Retina (tissue), 1 donor: ENCODE results near the gene MARCHF11.

Experiments used
- DNase-seq: peaks from one replicate; pipeline ENCODE4 v3.0.0-alpha.2; 2016

The MARCHF11 gene

DNA sequence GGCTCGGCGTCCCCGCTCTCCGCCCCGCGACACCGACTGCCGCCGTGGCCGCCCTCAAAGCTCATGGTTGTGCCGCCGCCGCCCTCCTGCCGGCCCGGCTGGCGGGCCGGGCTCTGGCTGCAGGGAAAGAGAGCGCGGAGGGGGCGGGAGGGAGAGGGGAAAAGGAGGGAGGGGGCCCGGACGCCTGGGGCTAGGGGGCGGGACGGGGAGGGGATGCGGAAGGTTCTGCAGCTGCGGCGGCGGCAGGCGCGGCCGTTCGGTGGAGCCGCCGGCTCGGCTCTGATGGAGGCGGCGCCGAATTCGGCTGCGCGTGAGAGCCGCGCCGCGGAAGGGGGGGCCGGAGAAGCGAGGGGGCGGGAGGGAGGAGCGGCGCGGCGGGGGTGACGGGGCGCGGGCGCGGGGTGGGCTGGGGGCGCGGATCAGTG lies at the start of gene MARCHF11:
Gene MARCHF11, minus strand, starts transcription at position 281 of the 425 bp plus-strand sequence. Its CDS starts 216 bp downstream, at position 65.
- no peak for DNase-seq

DNA sequence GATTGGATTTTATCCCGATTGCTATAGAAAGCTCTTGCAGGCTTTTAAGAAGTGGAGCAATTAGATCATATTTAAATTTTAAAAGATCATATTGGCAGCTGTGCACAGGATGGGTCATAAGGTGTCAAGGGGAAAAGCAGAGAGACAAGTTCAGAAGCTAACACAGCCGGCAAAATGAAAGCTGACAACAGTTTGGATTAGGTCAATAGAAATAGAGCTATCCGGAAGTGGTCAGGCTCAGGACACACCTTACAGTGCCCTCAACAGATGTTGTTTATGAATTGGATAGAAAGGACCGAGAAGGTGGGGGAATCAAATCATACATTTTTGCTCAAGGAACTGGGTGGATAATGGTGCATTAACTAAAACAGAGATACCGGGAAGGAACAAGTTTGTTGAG lies 46.3 kb upstream of the MARCHF11 start:
- no peak for DNase-seq

- no peak for DNase-seq
These were observed 12.7 kb upstream of the MARCHF11 start for GRCh38 chr5:16192311-16192710.

DNA sequence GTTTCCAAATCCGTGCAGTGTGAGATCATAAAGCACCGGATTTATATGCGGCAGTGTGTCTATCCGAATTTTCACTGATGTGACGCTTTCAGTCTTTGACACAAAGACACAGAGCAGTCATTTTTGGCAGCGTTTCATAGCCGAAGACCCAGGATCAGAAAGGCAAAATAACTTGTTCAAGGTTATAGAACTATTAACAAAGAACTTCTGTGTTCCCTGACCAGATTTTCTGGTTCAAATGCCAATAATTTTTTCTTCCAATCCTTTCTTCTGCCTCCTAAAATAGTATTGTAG lies 1.1 kb upstream of the MARCHF11 start:
- DNase-seq: no peak

GRCh38 chr5:16179936-16180788 lies 571 bp upstream of the MARCHF11 start:
- peak; percentile 72 for DNase-seq

GRCh38 chr5:16178745-16179372 lies 732 bp downstream of the MARCHF11 start:
- peak; percentile 94 for DNase-seq

DNA sequence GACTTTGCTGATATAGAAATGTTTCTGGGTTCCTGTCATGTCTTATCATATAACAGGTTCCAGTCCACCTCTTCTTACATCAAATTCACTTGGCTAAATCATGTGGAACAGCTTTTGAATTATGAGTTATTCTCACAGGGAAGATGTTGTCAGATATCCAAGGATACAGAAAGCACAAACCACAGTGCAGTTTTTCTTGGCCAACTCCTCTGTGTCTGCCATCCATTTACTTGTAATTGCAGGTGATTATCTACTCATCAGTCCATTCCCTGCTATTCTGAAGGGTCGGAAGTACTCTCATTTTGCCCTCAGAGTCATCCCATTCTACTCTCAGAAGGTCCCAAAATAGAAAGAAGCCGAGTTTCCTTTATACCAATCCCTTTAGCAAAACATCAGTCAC lies 10.0 kb downstream of the MARCHF11 start:
- DNase-seq: no peak

DNA sequence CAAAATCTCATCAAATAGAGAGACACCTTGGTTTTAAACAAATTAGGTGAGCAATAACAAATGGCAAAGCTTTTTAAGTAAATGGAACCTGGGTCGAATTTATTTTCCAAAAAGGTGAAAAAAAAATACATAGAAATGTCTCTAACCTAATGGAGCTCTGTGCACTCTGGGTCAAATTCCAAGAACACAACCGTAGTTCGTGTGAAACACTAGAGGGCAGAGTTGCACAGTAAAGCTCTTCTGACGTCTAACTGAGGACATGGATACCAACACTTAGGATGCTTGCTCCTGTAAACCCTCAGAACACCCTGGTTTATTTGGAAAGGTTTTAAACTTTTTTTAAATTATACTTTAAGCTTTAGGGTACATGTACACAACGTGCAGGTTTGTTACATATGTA lies 18.9 kb downstream of the MARCHF11 start:
- peak; percentile 44 for DNase-seq

- no peak for DNase-seq
These were observed 20.0 kb downstream of the MARCHF11 start for GRCh38 chr5:16159636-16160035.

- no peak for DNase-seq
These were observed 23.4 kb downstream of the MARCHF11 start for GRCh38 chr5:16156152-16156551.

DNA sequence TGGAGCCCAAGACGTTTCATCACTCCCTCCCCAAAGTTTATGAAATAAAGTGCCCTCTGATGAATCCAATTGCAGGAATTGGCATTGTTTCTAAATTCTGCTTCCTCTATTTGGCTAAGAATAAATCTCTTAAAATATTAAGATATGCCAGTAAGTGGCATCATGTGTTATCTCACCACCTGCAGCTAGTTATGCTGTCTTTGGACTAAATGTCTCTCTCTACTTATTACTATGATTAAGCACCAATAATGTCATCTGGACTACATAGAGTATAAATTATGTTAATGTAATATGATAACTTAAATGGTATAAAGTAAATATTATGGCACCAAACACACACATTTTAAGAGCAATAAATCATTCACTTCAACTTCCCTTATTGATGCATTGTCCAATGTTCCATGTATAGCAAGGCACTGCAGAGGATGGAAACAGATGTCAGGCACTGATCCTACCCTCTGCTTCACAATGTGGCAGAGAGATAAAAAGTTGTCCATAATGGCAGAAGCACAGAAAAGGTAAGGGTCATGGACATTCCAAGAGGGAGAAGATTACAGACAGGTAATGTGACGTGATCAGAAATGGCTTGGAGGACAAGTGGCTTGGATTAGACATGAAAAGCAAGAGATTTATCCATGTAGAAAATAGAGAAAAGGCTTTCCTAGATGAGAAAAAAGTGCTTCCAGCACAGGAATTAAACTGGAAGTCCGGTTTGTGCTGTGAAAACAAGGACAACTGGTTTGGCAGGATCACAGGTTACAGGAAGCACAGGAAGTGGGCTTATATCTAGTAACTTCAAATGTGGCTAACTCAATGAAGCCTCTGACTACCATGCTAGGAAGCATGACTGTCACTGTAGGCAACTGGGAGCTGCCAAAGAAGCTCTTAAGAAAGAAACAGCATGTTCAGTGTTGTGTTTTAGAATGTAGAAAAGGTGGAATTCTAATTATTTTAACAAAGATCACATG lies 26.7 kb downstream of the MARCHF11 start:
- no peak for DNase-seq

GRCh38 chr5:16149621-16150020 lies 30.0 kb downstream of the MARCHF11 start:
- no peak for DNase-seq

- DNase-seq: no peak
These were observed 32.3 kb downstream of the MARCHF11 start for GRCh38 chr5:16147179-16147900.

- no peak for DNase-seq
These were observed 35.2 kb downstream of the MARCHF11 start for GRCh38 chr5:16144416-16144815.

DNA sequence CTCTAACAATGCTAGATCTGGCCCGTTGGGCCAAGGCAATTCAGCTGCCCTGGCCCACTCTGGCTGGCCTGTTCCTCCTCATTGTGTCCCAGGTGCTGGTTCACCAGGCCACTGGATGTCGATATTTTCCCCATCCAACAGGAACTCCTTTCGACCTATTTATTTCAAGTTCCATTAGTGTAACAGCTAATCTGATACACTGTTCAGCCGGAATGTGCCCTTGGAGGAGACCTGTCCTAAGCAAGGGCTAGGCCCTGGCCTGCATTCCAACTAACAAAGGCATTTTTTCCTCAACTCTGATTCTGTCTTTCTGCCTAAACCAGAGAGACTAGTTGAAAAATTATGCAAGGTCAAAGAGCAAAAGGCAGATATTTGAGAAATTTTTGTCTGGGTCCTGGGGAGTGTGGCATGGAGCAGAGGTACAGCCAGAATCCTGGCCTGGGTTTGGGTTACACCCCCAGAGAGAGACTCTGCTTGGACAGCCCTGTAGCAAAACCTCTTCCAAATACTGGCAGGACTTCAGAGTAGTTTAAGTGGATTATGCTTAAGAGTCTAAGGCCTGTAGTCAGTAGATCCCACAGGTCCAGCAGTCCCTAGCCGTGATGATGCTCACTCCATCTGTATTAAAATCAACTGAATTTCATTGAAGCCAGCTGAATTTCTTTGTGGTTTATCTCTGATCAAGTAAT lies 36.1 kb downstream of the MARCHF11 start:
- DNase-seq: peak; percentile 70

- no peak for DNase-seq
These were observed 38.6 kb downstream of the MARCHF11 start for GRCh38 chr5:16140944-16141343.

DNA sequence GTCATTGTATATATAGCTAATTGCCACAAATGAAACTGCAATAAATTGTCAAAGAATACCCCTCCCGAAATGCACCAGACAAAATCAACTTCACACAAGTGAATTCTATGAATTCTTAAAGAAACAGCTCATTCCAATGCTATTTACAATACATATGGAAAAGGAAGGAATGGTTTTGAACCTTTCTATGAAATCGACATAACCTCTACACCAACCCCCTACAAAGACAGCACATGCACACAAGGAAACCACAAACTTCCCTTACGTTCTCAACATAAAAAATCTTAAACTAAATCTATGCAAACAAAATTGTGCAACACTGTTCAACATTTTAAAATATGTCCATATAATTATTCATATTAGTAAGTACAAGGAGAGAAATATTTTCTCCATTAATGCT lies 39.2 kb downstream of the MARCHF11 start:
- DNase-seq: no peak

DNA sequence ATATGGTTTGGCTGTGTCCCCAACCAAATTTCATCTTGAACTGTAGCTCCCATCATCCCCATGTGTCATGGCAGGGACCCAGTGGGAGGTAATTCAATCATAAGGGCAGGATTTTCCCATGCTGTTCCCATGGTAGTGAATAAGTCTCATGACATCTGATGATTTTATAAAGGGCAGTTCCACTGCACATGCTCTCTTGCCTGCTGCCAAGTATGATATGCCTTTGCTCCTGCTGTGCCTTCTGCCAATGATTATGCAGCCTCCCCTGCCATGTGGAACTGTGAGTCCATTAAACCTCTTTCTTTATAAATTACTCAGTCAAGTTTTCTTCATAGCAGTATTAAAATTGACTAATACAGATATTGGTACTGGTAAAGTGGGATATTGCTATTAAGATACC lies 42.4 kb downstream of the MARCHF11 start:
- DNase-seq: no peak

DNA sequence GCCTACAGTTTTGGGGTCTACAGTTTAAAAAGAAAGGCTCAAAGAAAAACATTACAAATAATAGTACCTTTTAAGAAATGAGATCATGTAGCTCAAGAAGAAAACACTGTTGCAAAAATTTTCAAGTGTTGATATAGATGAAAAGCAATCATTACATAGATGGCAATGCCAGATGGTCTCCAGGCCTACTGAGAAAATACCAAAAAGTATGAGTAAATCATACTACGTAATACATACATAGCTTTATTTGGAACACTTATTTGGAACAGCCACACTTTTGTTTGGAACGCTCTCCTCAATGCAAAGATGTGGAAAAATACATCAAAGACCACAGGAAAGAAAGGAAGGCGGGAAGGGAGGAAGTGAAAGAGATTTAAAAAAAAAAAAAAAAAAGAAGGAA lies 44.1 kb downstream of the MARCHF11 start:
- DNase-seq: no peak

DNA sequence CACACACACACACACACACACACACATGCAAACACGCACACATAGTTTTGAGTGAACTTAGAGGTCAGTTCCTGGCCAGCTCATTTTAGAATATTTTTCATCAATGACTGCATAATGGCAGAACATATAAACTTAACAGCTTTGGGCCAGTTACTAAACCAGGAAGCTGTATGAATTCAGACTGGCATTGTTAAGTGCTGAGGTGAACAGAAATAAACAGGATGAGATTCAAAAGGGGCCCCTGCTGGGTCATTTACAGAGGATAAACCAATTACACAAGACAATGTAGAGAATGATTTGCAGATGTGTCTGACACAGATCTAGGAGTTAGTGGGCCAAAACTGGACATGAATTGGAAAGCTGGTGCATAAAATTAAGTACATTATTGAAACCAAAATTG lies 44.6 kb downstream of the MARCHF11 start:
- DNase-seq: peak; percentile 37

DNA sequence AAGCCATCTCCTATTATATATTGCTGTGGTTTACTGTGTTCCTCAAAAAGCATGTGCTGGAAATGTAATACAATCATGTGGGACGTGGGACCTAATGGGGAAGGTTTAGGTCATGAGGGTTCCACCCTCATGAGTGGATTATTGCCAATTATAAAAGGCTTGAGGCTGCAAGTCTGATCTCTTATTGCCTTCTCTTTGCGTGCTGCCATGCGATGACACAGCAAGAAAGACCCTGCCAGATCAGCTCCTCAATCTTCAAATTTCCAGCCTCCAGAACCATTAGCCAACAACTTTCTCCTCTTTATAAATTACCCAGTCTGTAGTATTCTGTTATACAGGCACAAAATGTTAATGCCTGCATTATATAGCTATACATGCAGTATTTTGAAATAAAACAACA lies 45.4 kb downstream of the MARCHF11 start:
- no peak for DNase-seq

DNA sequence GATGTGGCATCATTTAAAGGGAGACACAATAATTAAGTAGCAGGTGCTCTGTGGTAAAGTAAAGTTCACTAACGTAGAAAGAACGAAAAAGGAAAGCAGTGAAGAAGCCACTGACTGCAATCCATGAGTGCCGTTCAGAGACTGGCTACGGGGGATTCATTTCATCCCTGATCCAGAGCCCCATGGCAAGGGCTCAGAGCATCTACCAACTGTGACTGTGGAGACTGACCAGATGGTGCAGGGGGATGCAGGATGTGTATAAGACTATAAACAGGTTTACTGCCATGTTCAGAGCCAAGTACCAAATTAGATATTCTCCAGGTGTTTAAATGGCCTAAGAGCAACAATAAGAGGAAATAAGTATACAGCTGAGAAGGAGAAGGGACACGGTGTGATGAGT lies 47.7 kb downstream of the MARCHF11 start:
- no peak for DNase-seq
